ENCODE results near the gene SPINK5.

SPINK5 gene

DNA sequence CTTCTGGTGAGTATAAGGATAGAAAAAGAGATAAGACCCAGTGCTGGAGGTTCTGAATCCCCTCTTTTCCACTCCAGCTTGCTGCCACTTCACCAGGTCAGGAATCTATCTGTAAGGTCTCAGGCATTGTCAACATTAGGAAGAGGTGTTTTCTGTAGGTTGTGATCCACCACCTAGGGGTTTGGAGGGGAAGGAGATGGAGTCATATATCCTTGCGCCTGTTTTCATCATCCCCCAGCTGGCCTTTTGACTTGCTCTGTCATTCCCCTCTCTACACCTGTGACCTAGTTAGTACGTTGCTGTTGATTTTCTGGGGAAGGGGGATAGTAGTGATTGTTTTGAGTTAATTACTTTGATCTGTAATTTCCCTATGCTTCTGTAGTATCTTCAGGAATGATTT lies 20.5 kb downstream of the SPINK5 start (continued):
- TF ChIP-seq, protein P1, sequence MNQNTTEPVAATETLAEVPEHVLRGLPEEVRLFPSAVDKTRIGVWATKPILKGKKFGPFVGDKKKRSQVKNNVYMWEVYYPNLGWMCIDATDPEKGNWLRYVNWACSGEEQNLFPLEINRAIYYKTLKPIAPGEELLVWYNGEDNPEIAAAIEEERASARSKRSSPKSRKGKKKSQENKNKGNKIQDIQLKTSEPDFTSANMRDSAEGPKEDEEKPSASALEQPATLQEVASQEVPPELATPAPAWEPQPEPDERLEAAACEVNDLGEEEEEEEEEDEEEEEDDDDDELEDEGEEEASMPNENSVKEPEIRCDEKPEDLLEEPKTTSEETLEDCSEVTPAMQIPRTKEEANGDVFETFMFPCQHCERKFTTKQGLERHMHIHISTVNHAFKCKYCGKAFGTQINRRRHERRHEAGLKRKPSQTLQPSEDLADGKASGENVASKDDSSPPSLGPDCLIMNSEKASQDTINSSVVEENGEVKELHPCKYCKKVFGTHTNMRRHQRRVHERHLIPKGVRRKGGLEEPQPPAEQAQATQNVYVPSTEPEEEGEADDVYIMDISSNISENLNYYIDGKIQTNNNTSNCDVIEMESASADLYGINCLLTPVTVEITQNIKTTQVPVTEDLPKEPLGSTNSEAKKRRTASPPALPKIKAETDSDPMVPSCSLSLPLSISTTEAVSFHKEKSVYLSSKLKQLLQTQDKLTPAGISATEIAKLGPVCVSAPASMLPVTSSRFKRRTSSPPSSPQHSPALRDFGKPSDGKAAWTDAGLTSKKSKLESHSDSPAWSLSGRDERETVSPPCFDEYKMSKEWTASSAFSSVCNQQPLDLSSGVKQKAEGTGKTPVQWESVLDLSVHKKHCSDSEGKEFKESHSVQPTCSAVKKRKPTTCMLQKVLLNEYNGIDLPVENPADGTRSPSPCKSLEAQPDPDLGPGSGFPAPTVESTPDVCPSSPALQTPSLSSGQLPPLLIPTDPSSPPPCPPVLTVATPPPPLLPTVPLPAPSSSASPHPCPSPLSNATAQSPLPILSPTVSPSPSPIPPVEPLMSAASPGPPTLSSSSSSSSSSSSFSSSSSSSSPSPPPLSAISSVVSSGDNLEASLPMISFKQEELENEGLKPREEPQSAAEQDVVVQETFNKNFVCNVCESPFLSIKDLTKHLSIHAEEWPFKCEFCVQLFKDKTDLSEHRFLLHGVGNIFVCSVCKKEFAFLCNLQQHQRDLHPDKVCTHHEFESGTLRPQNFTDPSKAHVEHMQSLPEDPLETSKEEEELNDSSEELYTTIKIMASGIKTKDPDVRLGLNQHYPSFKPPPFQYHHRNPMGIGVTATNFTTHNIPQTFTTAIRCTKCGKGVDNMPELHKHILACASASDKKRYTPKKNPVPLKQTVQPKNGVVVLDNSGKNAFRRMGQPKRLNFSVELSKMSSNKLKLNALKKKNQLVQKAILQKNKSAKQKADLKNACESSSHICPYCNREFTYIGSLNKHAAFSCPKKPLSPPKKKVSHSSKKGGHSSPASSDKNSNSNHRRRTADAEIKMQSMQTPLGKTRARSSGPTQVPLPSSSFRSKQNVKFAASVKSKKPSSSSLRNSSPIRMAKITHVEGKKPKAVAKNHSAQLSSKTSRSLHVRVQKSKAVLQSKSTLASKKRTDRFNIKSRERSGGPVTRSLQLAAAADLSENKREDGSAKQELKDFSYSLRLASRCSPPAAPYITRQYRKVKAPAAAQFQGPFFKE (tag by site-specific recombination; IDR thresholded peaks at IDR 0.05; ENCODE audit: borderline replicate concordance): no peak
- TF ChIP-seq ZNF335 (tag by site-specific recombination; conservative IDR thresholded peaks at IDR 0.05): no peak
- no peak for TF ChIP-seq KLF10 (tag by site-specific recombination; IDR thresholded peaks at IDR 0.05)
- TF ChIP-seq ZNF830 (tag by site-specific recombination; IDR thresholded peaks at IDR 0.05; ENCODE audit: low read depth): no peak
- TF ChIP-seq ZNF544 (tag by site-specific recombination; IDR thresholded peaks at IDR 0.05): no peak
- no peak for TF ChIP-seq ZNF16 (tag by site-specific recombination; IDR thresholded peaks at IDR 0.05; ENCODE audit: low read depth)
- TF ChIP-seq YY2 (tag by site-specific recombination; IDR thresholded peaks at IDR 0.05): no peak
- TF ChIP-seq HOXD13 (CRISPR knock-in tag; IDR thresholded peaks at IDR 0.05; ENCODE audit: borderline replicate concordance): no peak
- no peak for TF ChIP-seq ZNF248 (tag by site-specific recombination; IDR thresholded peaks at IDR 0.05)
- TF ChIP-seq ZNF24 (tag by site-specific recombination; IDR thresholded peaks at IDR 0.05): no peak
- no peak for TF ChIP-seq ZNF792 (tag by site-specific recombination; IDR thresholded peaks at IDR 0.05)
- TF ChIP-seq ZNF23 (tag by site-specific recombination; IDR thresholded peaks at IDR 0.05; ENCODE audit: borderline replicate concordance): no peak
- TF ChIP-seq ZNF664 (tag by site-specific recombination; IDR thresholded peaks at IDR 0.05): no peak

DNA sequence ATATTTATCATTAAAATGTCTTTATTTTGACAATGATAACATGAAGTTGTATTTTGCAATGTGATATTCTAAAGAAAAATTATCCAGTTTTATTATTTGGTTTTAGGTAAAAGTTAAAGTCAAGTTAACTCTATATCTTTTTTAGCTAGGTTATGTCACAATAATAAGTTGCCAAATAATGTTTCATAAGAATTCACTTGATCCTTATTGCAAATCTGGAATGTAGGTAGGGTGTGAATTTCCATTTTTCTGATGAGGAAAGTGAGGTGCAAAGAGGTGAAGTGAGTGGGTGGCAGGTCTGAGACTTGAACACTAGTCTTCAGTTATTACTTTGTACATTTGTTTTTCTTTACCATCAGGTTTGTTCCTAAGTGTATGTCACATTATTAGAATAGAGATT lies 21.5 kb downstream of the SPINK5 start:
- H3K27ac ChIP-seq (ENCODE audit: extremely low read depth, low read depth, low read length): no peak overlapping the region
- no peak for TF ChIP-seq SCRT1 (tag by site-specific recombination; IDR thresholded peaks at IDR 0.05; ENCODE audit: borderline replicate concordance)
- no peak for TF ChIP-seq ZNF169 (tag by site-specific recombination; IDR thresholded peaks at IDR 0.05)
- TF ChIP-seq ZNF292 (tag by site-specific recombination; IDR thresholded peaks at IDR 0.05; ENCODE audit: borderline replicate concordance, low read depth): no peak
- TF ChIP-seq, protein P2, sequence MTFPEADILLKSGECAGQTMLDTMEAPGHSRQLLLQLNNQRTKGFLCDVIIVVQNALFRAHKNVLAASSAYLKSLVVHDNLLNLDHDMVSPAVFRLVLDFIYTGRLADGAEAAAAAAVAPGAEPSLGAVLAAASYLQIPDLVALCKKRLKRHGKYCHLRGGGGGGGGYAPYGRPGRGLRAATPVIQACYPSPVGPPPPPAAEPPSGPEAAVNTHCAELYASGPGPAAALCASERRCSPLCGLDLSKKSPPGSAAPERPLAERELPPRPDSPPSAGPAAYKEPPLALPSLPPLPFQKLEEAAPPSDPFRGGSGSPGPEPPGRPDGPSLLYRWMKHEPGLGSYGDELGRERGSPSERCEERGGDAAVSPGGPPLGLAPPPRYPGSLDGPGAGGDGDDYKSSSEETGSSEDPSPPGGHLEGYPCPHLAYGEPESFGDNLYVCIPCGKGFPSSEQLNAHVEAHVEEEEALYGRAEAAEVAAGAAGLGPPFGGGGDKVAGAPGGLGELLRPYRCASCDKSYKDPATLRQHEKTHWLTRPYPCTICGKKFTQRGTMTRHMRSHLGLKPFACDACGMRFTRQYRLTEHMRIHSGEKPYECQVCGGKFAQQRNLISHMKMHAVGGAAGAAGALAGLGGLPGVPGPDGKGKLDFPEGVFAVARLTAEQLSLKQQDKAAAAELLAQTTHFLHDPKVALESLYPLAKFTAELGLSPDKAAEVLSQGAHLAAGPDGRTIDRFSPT (tag by site-specific recombination; IDR thresholded peaks at IDR 0.05): no peak
- no peak for TF ChIP-seq ZNF548 (tag by site-specific recombination; IDR thresholded peaks at IDR 0.05)
- TF ChIP-seq ZNF274 (IDR thresholded peaks at IDR 0.05; ENCODE audit: low read length): no peak
- TF ChIP-seq ZNF274 (tag by site-specific recombination; IDR thresholded peaks at IDR 0.05; ENCODE audit: borderline replicate concordance): no peak
- no peak for TF ChIP-seq ZNF76 (tag by site-specific recombination; IDR thresholded peaks at IDR 0.05; ENCODE audit: borderline replicate concordance, low read depth)
- TF ChIP-seq, protein P3, sequence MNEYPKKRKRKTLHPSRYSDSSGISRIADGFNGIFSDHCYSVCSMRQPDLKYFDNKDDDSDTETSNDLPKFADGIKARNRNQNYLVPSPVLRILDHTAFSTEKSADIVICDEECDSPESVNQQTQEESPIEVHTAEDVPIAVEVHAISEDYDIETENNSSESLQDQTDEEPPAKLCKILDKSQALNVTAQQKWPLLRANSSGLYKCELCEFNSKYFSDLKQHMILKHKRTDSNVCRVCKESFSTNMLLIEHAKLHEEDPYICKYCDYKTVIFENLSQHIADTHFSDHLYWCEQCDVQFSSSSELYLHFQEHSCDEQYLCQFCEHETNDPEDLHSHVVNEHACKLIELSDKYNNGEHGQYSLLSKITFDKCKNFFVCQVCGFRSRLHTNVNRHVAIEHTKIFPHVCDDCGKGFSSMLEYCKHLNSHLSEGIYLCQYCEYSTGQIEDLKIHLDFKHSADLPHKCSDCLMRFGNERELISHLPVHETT (tag by site-specific recombination; IDR thresholded peaks at IDR 0.05): no peak
- TF ChIP-seq ZNF37A (tag by site-specific recombination; IDR thresholded peaks at IDR 0.05): no peak
- TF ChIP-seq, protein P4, sequence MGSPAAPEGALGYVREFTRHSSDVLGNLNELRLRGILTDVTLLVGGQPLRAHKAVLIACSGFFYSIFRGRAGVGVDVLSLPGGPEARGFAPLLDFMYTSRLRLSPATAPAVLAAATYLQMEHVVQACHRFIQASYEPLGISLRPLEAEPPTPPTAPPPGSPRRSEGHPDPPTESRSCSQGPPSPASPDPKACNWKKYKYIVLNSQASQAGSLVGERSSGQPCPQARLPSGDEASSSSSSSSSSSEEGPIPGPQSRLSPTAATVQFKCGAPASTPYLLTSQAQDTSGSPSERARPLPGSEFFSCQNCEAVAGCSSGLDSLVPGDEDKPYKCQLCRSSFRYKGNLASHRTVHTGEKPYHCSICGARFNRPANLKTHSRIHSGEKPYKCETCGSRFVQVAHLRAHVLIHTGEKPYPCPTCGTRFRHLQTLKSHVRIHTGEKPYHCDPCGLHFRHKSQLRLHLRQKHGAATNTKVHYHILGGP (tag by site-specific recombination; IDR thresholded peaks at IDR 0.05): no peak
- no peak for TF ChIP-seq GLI4 (tag by site-specific recombination; IDR thresholded peaks at IDR 0.05)
- no peak for TF ChIP-seq ZNF571 (tag by site-specific recombination; IDR thresholded peaks at IDR 0.05)
- TF ChIP-seq ZXDB (tag by site-specific recombination; IDR thresholded peaks at IDR 0.05): no peak
- CTCF ChIA-PET: interaction anchor here (0.7 kb wide), 1 partner anchor 14 kb away, joined by 3 read pairs; no protein-coding TSS in a partner anchor
- H3K9me3 ChIP-seq (ENCODE audit: control insufficient read depth, insufficient read depth, low read depth, low read length): no peaks in the 10 kb centered on the region
- no peaks in the 10 kb centered on the region for H3K4me1 ChIP-seq (ENCODE audit: control insufficient read depth, insufficient read depth, low read length)
- no peaks in the 10 kb centered on the region for H3K36me3 ChIP-seq (ENCODE audit: control insufficient read depth in 2 of 2, insufficient read depth in 1 of 2, low read length in 2 of 2)
- POLR2A ChIA-PET: no interaction called here
- no peak overlapping the region for H3K4me3 ChIP-seq (ENCODE audit: low read depth, low read length)
